HAP-1 (cell line): ENCODE data around the gene UGT1A10.
"Not testable (repeated sequence)": the region's sequence is repeated elsewhere in the genome, so short reads cannot be mapped to it uniquely, and the experiment has no call there.

ENCODE experiments used
- DNase-seq, 2 experiments: peaks; one replicate each; pipeline ENCODE4 v3.0.0-alpha.2; 2016 to 2020; ENCODE audit warnings: low spot score in 2 of 2
- H3K27me3 ChIP-seq: fragments of 250-450 bp; sonication (Bioruptor Pico); 2 replicates; pipeline ENCODE4 v1.5.1; 2020; ENCODE audit warnings: low read depth, mild to moderate bottlenecking, moderate library complexity
- H3K36me3 ChIP-seq: fragments of 250-450 bp; sonication (Bioruptor Pico); replicated peaks from 2 replicates; pipeline ENCODE4 v1.5.1; 2020; ENCODE audit warnings: mild to moderate bottlenecking
- H3K4me1 ChIP-seq: fragments of 250-450 bp; sonication (Bioruptor Pico); 2 replicates; pipeline ENCODE4 v1.5.1; 2020; ENCODE audit warnings: mild to moderate bottlenecking
- H3K4me3 ChIP-seq: fragments of 250-450 bp; sonication (Bioruptor Pico); 2 replicates; pipeline ENCODE4 v1.5.1; 2020; ENCODE audit warnings: mild to moderate bottlenecking, moderate library complexity
- H3K9me3 ChIP-seq: fragments of 250-450 bp; sonication (Bioruptor Pico); 2 replicates; pipeline ENCODE4 v1.5.1; 2020; ENCODE audit warnings: mild to moderate bottlenecking, moderate library complexity
- in situ Hi-C: fragments of 300-500 bp; cut with MboI; formaldehyde crosslinking; loops from 3 replicates; pipeline ENCODE4 v1.14.3; 2020; ENCODE audit warnings: low sequenced_read_pairs, inconsistent platforms, mixed read lengths

The UGT1A10 gene

DNA sequence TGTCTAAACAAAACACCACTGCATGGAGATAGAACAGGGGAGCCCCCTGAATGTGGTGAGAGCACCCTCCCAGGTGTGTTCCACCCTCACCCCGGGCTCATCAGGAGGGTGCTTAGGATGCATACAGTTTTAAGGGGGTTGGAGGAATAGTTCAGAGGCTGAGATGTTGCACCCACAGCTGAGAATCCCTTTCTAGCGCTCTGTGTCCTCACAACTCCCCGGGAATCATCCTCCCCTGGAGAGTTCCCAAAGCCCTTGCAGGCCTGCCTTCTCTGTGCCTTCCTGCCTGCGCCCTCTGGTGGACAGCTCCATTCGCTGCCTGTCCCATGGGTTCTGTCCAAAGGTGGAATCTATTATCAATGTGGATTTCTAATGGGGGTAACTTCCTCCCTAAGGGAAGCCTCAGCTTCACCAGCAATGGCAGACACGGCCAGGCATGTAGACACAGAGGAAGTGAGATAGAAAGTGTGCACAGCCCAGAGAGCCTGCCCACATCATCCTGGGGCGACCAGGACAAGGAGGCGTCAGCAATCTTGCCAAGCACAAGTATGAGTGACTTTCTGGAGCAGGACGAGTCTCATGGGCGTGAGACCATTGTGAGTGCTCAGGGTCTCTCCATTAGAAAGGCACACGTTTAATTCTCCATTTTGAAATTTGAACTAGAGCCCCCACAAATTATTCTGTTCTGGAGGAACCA is 75.2 kb downstream of the UGT1A10 start:
- peak; percentile 87 to 96 for DNase-seq
- Histone ChIP-seq H3K36me3 (no peaks in the 10 kb centered on the region), H3K27me3 (no peaks in the 10 kb centered on the region), H3K4me1 (peaks cover 23% of the 10 kb centered on the region), H3K9me3 (no peaks in the 10 kb centered on the region), H3K4me3 (no peak overlapping the region)
- in situ Hi-C loops = loop anchor here (10.0 kb wide), 1 partner anchor 227 kb away; no protein-coding TSS in a partner anchor

DNA sequence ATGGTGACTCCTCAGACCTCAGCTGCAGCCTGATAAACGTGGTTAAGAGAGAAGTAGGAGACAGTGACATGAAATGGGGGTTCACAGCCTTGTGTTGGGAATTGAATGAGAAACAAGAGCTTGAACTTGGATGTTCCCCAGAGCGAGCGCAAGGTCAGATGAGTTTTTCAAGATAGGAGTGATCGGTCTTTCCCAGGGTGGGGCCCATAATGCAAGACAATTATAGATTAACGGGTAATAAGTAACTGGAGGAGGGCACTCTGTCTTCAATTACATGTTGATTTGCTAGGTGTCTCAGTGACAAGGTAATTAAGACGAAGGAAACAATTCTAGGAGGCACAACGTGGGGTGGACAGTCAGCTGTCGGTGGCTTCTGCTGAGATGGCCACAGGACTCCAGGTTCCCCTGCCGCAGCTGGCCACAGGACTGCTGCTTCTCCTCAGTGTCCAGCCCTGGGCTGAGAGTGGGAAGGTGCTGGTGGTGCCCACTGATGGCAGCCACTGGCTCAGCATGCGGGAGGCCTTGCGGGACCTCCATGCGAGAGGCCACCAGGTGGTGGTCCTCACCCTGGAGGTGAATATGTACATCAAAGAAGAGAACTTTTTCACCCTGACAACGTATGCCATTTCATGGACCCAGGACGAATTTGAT is 76.5 kb downstream of the UGT1A10 start, which contains the start of gene UGT1A5:
TSS of gene UGT1A5 (plus strand) at position 297 of the 651 bp plus-strand sequence. CDS start at position 382, 85 bp downstream.
- in situ Hi-C loops = loop anchor here (10.0 kb wide), 1 partner anchor 228 kb away; no protein-coding TSS in a partner anchor
- Histone ChIP-seq H3K27me3 (no peaks in the 10 kb centered on the region), H3K36me3 (no peaks in the 10 kb centered on the region)

DNA sequence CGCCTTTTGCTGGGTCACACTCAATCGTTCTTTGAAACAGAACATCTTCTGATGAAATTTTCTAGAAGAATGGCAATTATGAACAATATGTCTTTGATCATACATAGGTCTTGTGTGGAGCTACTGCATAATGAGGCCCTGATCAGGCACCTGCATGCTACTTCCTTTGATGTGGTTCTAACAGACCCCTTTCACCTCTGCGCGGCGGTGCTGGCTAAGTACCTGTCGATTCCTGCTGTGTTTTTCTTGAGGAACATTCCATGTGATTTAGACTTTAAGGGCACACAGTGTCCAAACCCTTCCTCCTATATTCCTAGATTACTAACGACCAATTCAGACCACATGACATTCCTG is 77.0 kb downstream of the UGT1A10 start:
- Histone ChIP-seq H3K9me3 (no peaks in the 10 kb centered on the region), H3K4me1 (peaks cover 20% of the 10 kb centered on the region), H3K36me3 (no peaks in the 10 kb centered on the region), H3K27me3 (no peaks in the 10 kb centered on the region), H3K4me3 (no peak overlapping the region)
- DNase-seq = no peak
- in situ Hi-C loops = loop anchor here (10.0 kb wide), 1 partner anchor 228 kb away; no protein-coding TSS in a partner anchor

More for the DNA sequence above, 76.5 kb downstream of the UGT1A10 start, which contains the start of gene UGT1A5:
- no peak for DNase-seq
- no peaks in the 10 kb centered on the region for H3K9me3 ChIP-seq
- H3K4me1 ChIP-seq = peaks cover 23% of the 10 kb centered on the region
- no peak within 1 kb of the TSS for H3K4me3 ChIP-seq

DNA sequence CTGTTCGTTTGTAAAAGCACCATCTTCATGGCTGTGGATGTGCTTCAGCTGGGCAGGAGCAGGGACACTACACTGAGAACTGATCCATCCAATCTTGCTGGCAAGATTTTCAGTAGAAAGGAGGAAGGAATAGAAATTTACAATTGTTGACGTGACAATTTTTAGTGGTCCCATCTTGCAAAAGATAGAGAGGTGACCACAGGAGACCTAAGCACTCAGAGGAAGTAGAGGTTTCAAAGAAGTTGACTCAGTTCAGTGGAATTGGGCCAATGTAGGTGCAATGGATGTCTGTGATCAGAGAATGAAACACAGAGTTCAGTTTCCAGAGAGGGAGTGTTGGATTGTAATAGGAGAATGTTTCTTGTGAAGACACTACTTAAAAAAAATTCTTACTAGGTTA is 77.9 kb downstream of the UGT1A10 start:
- in situ Hi-C loops = loop anchor here (10.0 kb wide), 1 partner anchor 229 kb away; no protein-coding TSS in a partner anchor
- H3K27me3 ChIP-seq = no peaks in the 10 kb centered on the region
- H3K9me3 ChIP-seq = no peaks in the 10 kb centered on the region
- no peak overlapping the region for H3K4me3 ChIP-seq
- peaks cover 17% of the 10 kb centered on the region for H3K4me1 ChIP-seq
- no peaks in the 10 kb centered on the region for H3K36me3 ChIP-seq
- no peak for DNase-seq

DNA sequence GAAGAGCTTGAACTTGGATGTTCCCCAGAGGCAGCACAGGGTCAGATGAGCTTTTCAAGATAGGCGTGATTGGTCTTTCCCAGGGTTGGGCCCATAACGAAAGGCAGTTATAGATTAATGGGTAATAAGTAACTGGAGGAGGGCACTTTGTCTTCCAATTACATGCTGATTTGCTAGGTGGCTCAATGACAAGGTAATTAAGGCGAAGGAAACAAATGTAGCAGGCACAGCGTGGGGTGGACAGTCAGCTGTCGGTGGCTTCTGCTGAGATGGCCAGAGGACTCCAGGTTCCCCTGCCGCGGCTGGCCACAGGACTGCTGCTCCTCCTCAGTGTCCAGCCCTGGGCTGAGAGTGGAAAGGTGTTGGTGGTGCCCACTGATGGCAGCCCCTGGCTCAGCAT is 82.3 kb downstream of the UGT1A10 start, which contains the start of gene UGT1A4:
TSS of gene UGT1A4 (plus strand) at position 185 of the 400 bp plus-strand sequence. CDS start at position 270, 85 bp downstream.
- no peaks in the 10 kb centered on the region for H3K27me3 ChIP-seq
- peaks cover 4% of the 10 kb centered on the region; the same call in 1 of the 2 replicates for H3K4me1 ChIP-seq
- no peaks in the 10 kb centered on the region for H3K36me3 ChIP-seq
- H3K4me3 ChIP-seq = no peak within 1 kb of the TSS
- in situ Hi-C loops = loop anchor here (10.0 kb wide), 1 partner anchor 234 kb away; no protein-coding TSS in a partner anchor
- no peaks in the 10 kb centered on the region; the same call in 1 of the 2 replicates for H3K9me3 ChIP-seq
- no peak for DNase-seq

DNA sequence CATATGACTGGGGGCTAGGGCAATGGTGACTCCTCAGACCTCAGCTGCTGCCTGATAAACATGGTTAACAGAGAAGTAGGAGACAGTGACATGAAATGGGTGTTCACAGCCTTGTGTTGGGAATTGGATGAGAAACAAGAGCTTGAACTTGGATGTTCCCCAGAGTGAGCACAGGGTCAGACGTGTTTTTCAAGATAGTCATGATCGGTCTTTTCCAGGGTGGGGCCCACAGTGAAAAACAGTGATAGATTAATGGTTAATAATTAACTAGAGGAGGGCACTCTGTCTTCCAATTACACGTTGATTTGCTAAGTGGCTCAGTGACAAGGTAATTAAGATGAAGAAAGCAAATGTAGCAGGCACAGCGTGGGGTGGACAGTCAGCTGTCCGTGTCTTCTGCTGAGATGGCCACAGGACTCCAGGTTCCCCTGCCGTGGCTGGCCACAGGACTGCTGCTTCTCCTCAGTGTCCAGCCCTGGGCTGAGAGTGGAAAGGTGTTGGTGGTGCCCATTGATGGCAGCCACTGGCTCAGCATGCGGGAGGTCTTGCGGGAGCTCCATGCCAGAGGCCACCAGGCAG is 92.6 kb downstream of the UGT1A10 start, which contains the start of gene UGT1A3:
TSS of gene UGT1A3 (plus strand) at position 320 of the 579 bp plus-strand sequence. CDS start at position 405, 85 bp downstream.
- H3K4me3 ChIP-seq = no peak within 1 kb of the TSS
- in situ Hi-C loops = no loop called here
- no peaks in the 10 kb centered on the region for H3K4me1 ChIP-seq
- H3K9me3 ChIP-seq = no peaks in the 10 kb centered on the region
- H3K36me3 ChIP-seq = no peaks in the 10 kb centered on the region
- H3K27me3 ChIP-seq = no peaks in the 10 kb centered on the region
- no peak for DNase-seq

DNA sequence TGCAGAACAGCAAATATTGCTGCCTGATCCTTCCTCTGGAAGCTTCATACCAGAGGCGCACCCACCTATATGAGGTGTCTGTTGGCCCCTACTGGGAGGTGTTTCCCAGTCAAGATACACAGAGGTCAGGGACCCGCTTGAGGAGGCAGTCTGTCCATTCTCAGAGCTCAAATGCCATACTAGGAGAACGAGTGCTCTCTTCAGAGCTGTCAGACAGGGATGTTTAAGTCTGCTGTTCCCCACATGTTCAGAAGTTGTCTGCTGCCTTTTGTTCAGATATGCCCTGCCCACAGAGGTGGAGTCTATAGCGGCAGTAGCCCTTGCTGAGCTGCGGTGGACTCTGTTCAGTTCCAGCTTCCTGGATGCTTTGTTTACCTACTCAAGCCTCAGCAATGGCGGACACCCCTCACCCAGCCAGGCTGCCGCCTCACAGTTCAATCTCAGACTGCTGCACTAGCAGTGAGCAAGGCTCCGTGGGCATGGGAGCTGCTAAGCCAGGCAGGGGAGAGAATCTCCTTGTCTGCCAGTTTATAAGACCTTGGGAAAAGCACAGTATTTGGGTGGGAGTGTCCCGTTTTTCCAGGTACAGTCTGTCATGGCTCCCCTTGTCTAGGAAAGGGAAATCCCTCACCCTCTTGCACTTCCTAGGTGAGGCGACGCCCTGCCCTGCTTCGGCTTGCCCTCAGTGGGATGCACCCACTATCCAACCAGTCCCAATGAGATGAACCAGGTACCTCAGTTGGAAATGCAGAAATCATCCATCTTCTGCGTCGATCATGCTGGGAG is 100.8 kb downstream of the UGT1A10 start:
- H3K4me1 ChIP-seq, H3K27me3 ChIP-seq, H3K36me3 ChIP-seq, H3K4me3 ChIP-seq, DNase-seq, in situ Hi-C loops, H3K9me3 ChIP-seq: not testable (repeated sequence)

DNA sequence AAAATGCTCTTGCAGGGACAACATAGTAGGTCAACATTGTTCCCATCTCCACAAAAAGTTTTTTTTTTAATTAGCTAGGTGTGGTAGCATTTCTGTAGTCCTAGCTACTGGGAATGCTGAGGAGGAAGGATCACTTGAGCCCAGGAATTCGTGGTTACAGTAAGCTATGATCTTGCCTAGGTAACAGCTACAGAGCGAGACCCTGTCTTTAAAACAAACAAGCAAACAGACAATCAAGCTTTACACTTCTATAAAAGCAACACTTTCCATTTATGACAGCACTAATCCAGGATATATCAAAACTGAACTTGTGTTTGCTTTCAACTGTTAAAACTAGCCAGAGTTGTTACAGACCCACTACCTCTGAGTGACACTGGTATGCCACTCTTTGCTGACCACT is 104.6 kb downstream of the UGT1A10 start:
- Histone ChIP-seq H3K36me3 (no peaks in the 10 kb centered on the region), H3K9me3 (no peaks in the 10 kb centered on the region)
- in situ Hi-C loops = no loop called here

DNA sequence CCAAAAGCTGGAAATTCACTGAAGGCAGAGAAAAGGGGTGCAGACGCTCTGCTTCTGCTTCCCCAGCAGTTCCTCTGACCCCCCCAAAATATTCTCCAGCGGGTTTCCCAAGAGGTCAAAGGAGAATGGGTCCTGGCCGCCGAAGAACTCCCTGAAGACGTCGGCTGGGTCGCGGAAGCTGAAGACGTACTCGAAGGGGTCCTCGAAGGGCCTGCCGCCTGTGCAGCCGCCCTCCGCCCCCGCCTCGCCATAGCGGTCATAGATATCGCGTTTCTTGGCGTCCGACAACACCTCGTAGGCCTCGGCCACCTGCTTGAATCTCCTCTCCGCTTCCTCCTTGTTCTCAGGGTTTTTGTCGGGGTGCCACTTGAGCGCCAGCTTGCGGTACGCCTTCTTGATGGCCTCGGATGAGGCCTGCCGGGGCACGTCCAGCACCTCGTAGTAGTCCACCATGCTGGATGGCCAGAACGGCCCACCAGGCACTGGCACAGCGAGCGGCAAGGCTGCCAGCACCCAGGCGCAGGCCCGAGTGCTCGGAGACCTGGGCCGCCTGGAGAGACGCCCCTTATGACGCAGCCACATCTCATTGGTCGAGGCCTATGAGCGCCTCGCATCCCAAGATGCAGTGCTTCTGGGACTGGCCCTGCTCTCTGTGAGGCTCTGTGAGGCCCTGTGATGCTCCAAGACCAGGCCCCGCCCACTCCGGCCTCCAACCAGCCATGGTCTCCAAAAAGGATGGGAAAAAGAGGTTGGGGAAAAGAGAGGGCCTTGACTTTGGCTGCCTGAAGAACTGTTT is 107.4 kb downstream of the UGT1A10 start:
- in situ Hi-C loops = no loop called here
- no peaks in the 10 kb centered on the region for H3K36me3 ChIP-seq
- DNase-seq = no peak
- no peaks in the 10 kb centered on the region for H3K4me1 ChIP-seq
- no peak overlapping the region for H3K4me3 ChIP-seq
- H3K27me3 ChIP-seq = no peaks in the 10 kb centered on the region
- no peaks in the 10 kb centered on the region for H3K9me3 ChIP-seq

More for the DNA sequence above, 104.6 kb downstream of the UGT1A10 start:
- DNase-seq = no peak
- H3K4me1 ChIP-seq = no peaks in the 10 kb centered on the region
- no peak overlapping the region for H3K4me3 ChIP-seq
- H3K27me3 ChIP-seq = no peaks in the 10 kb centered on the region

DNA sequence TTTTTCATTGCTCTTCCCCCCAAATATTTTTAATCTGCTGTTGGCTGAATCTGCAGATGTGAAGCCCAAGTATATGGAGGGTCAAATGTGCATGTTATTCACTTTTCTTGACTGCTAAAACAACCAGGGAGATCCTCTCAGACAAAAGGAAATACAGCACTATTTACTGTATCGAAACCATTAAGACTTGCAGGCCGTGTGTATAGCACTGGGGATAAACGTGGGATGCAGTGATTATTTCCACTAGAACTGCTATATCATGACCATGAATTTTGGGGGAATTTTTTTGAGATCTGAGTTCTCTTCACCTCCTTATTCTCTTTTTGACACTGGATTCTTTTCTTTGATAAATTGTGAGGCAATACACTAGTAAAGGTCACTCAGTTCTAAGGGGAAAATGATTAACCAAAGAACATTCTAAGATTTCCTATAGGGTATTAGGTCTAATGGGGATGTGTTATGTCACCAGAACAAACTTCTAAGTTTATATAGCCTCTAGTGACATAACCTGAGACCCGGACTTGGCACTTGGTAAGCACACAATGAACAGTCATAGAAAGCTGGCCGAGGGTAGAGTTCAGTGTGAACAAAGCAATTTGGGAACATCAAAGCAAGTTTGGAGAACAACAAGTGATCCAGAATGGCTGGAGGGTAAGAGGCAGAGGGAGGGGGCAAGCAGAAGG is 109.0 kb downstream of the UGT1A10 start:
- Histone ChIP-seq H3K9me3 (no peaks in the 10 kb centered on the region), H3K27me3 (no peaks in the 10 kb centered on the region), H3K4me3 (no peak overlapping the region), H3K4me1 (no peaks in the 10 kb centered on the region), H3K36me3 (no peaks in the 10 kb centered on the region)
- DNase-seq = no peak
- in situ Hi-C loops = no loop called here

DNA sequence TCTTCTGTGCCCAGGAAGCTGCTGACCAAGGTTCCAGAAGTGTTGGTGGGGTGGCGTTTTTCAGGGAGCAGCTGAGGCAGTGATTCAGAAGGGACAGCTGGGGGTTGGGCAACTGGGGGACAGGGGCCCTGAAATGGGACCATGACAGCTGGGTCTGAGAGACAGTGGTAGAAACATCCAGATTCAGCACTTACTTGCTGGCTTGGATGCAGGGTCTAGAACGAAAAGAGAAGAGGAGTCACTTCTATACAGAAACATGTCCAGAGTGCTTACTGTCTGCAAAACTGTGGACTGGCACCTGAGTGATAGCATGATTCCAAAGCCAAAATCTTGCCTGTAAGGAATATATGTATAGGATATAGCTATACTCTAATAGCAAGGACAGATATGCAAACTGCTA is 109.6 kb downstream of the UGT1A10 start:
- H3K9me3 ChIP-seq, H3K4me3 ChIP-seq, DNase-seq, H3K4me1 ChIP-seq, H3K36me3 ChIP-seq, in situ Hi-C loops, H3K27me3 ChIP-seq: not testable (repeated sequence)
